Measurements from ENCODE around the gene PPIL1.

The PPIL1 gene

DNA sequence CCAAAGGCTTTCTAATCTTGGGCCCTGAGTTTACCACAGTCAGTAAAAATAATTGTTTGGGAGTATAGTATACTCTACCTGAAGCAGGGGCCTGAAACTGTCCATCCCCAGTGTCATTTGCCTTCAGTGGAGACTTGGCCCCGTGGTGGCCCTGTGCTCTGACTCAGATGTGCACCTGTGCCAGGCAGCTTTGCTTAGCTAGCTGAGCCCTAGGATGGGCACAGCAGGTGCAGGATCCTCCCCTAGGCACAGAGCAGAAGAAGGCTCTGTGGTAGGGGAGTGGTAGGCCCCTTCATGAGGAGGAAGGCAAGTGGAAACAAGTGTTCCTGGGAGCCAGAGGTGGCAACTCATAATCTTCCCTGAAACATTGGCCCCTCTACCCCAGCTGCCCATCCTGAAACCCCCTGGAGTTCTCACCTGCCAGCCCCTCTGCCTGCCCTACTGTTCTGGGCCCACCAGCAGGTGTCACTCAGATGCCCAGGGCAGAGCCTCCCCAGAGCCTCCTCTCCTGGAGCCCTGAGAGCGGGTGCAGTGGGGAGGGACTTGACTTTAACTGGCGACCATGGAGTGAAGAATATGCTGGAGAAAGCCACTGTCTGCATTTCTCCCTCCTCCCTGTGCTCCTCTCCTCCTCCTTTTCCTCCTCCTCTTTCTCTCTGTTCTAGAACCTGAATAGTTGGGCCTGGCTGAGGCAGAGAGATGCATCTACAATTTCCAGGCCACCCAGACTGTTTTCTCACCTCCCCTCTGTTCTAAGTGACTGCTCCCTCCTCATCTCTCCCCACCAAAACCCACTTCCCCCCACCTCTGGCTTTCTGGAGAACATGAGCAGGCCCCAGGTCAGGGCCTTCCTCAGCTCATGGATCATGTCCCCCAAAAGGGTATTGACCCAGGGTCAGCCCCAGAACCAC lies 38.2 kb downstream of the PPIL1 start:
- DNase-seq (ENCODE audit: low spot score), result no peak

DNA sequence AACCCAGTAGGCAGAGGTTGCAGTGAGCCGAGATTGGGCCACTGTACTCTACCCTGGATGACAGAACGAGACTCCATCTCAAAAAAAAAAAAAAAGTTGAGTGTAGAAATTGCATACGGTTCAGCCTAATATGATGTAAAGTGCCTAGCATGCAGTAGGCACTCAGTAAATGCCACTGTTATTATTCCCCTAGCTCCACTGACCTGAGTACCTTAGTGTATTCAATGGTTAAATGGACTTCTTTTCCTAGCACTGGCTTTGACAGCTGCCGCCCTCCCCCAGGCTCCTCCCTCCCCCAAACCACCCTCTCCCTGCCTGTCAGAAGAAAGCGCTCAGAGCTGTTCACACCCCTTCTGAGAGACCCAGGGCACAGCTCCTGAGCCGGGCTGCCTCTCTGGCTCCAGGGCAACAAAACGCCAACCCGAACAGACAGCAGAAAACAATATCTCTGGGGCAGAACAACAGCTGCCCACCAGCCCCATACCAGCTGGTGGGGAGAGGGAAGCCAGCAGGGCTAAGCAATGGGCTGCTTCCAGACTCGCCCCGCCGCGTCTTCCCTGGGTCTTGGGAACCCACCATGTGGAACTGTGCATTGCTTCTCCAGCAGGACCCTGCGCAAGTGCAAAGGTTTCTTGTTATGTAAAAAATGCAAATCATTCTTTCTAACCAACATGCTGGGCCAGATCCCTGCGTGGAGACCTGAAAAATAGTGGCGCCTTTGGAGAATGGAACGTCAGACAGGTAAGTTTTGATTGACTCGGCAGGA lies 39.8 kb downstream of the PPIL1 start:
- DNase-seq (ENCODE audit: low spot score), result no peak

GRCh38 chr6:36833182-36833789 lies 41.3 kb downstream of the PPIL1 start:
- DNase-seq (ENCODE audit: low spot score), result no peak

- no peak for DNase-seq (ENCODE audit: low spot score)
These were observed 42.3 kb downstream of the PPIL1 start for GRCh38 chr6:36832313-36832712.

DNA sequence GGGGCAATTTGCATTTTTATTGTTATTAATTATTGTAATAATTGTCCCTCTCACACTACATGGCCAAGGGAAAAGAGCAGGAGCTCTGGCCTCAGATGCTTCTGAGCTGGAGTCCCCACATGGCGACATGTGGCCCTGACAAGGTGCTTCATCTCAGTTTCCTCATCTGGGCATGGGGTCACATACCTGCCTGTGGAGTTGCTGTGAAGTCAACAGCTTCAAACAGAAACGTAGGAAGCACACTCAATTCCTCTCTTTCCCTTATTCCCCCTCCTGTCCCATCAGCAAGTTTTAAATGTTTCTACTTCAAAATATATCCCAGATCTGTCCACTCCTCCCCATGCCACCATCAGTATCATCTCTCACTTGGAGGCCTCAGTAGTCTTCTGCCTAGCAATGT lies 44.0 kb downstream of the PPIL1 start:
- DNase-seq (ENCODE audit: low spot score), result no peak

DNA sequence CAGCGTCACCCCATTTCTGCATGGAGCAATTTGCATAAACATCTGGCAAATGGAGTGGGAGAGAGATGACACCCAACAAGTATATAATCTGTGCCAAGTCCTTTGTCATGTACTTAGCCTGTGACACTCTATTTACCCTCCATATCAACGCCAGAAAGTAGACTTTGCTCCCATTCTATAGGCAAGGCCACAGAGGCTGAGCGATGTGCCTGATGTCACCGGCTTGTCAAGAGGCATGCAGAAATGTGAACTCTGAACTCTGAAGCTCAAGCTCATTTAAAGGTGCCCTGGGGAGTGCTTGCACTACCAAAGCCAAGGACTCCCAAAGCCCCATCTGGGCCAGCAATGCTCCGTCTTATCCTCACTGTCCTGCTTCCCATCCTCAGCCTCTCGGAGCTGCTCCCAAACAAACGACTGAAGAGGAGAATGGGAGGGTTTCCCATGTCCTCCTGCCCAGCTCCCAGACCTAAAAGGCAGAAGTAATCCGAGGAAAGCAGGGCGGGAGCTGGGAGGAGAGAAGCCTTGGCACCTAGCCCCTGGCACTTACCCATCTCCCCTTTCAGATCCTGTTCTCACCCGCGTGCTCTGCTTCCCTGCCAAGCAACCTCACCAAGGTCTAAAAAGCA lies 44.6 kb downstream of the PPIL1 start:
- DNase-seq (ENCODE audit: low spot score), result no peak

- no peak for DNase-seq (ENCODE audit: low spot score)
These were observed 47.1 kb downstream of the PPIL1 start for GRCh38 chr6:36827261-36828079.

GRCh38 chr6:36826520-36827227 lies 47.9 kb downstream of the PPIL1 start:
- no peak for DNase-seq (ENCODE audit: low spot score)

GRCh38 chr6:36825994-36826393 lies 48.6 kb downstream of the PPIL1 start:
- DNase-seq (ENCODE audit: low spot score), result no peak

DNA sequence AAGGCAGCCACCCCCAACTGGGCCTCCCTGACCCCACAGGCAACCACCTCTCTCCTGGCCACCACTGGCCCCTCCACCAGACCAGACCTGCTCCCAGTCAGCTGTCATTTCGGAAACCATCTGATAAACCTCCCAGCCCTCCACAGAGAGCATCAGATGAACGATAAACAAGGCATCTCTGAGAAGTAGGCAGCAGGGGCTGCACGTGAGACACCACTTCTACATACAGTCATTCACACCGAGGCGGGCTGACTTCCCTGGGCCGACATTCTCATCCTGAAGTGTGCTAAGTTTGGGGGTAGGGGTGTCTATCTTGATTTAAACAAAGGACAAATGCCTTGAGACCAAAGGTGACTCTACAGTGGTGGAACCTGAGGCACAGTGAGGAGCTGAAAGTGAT lies 49.2 kb downstream of the PPIL1 start:
- no peak for DNase-seq (ENCODE audit: low spot score)

DNA sequence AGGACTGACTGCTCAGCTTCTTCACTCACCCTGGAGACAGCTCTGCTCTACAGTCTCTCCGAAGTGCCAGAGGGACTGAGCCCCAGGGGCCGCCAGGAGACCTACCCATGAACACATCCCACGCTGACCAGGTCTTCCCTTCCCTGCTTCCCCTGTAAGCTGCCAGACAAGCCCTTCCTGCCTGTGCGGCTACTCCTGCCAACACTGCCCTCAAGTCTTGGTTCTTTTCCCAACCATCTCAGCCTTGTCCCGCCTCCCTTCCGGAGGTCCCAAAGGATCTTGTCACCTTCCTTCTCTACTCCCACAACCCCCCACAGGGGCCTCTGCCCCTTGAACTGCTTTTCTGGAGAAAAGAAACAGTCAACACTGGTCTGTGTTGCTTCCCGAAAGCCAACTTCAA lies 50.4 kb downstream of the PPIL1 start:
- no peak for DNase-seq (ENCODE audit: low spot score)

DNA sequence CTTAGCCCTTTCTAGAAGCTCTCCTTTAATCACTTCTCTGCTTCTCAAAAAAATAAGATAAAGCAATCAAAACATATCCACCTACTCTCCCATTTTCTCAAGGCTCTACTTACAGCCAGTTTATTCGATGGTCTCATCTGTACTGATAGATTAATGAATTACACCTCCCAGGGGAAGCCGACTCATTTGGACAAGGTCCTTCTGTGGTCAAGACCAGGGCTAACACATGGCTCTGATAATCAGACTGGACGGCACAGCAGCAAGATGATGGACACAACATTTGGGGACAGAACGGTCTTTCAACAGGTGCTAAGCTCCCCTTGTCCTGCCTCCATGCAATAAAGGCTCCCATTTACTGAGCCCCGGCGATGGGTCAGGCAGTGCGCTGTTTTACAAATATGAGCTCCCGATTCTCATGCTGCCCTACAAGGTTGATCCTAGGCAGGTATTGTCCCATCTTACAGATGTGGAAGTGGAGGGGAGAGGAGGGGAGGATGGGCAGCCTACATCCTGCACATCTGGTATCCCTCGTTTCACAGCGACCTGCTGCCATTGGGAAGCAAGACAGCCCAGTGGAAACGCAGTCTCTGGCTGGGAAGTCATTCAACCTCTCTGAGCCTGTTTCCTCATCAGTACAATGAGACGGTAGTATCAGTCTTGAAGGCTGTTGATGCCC lies 51.0 kb downstream of the PPIL1 start:
- no peak for DNase-seq (ENCODE audit: low spot score)

DNA sequence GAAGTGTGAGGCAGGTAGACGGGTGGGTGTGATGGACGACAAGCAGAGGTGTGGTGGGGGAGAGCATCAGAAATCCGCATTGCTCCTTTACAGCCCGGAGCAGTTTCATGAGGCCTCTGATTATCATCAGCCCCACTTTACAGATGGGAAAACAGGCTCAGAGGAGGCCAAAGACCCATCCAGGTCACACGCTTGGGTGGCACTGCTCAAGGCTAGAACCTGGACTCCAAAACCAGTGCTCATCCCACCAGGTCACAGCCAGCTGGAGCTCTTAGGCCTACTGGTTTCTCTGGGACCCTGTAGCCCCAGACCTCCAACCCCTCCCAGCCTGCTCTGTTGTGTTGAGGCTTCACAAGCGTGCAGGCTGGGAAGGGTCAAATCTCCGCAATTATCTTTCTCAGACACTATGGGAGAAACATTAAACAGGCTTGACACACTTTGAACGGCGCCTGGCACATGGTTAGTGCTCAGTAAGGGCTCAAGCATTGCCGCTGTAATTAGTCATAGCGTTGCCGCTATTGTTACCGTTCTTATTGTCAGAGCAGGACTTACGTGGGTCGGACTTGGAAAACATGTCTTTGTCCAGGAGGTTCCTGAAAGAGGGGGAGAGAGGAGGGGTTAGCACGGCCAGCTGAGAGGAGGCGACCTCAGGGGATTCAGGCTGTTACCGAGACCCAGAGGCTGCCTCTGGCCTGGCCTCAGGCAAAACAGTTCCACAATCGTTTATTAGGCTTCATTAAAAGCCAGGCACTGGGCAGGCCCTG lies 51.9 kb downstream of the PPIL1 start:
- DNase-seq (ENCODE audit: low spot score), result no peak

- no peak for DNase-seq (ENCODE audit: low spot score)
These were observed 52.8 kb downstream of the PPIL1 start for GRCh38 chr6:36821581-36822335.

DNA sequence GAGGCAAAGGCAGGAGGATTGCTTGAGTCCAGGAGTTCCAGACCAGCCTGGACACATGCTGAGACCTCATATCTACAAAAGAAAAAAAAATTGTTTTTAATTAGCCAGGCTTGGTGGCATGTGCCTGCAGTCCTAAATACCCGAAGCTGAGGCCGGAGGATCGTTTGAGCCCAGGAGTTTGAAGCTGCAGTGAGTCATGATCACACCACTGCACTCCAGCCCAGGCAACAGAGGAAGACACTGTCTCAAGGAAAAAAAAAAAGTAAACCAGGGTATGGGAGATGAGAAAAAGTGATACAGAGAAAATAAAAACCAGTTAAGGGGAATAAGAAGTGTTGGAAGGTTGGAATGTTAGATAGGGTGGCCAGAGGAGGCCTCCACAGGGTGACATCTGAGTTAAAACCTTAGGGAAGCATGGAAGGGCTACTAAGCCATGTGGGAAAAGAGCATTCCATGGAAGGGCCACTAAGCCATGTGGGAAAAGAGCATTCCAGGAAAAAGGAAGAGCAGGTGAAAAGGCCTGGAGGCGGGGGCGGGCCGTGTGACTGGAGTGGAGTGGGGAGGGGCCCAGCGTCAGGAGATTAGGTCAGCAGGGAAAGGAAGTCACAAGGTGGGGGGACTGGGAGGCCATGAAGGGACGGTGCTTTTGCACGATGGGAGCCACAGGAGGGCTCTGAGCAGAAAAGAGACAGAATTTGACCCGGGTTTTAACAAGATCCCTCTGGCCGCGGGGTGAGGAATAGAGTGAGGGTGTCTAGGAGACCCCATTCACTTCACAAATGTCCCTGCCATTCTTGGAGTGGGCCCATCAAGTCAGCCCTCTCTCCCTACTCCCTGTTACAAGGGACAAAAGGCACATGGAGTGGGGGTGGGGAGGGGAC lies 53.7 kb downstream of the PPIL1 start:
- no peak for DNase-seq (ENCODE audit: low spot score)

DNA sequence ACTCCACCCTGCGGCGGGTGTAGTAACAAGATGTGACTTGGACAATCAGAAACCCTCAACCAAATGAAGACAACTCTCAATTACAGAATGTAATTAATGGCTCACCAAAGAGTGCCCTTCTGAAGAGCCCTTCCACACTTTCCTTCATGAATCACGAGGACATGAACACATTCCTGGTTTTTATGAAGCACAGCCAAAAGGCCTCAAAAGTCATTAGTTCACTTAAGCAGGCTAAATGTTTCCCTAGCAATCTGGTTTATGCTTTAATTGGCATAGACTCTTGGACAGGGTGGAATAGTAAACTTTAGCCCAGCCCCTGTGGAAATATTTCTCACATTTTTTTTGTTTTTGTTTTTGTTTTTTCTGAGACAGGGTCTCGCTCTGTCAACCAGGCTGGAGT lies 55.8 kb downstream of the PPIL1 start:
- no peak for DNase-seq (ENCODE audit: low spot score)

DNA sequence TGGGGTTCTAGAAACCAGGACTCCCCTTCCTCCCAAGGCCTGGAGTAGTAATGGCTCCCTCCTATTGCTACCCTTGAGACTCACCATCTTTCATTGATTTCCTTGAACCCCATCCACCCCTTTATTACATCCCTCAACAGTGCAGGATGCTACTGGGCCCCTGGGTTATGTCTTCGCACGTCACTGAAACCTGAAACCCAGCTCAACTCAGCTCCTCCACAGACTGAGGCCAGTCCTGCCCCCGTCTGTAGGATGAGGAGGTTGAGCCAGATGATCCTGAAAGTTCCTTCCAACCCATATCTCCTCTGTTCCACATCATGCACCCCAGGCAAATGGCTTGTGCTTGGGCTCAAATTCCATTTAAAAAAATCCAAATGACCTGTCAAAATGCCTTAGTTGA lies 56.8 kb downstream of the PPIL1 start:
- DNase-seq (ENCODE audit: low spot score), result no peak

Data from hematopoietic multipotent progenitor cell treated with erythropoietin and hydrocortisone succinate and interleukin-3 and kit ligand, for 17 days (in vitro differentiated cells).